Esophagus (tissue), 2 donors: ENCODE measurements around the gene PPP1R27. TPM values are rescaled to one million over a fixed set of nuclear protein-coding genes. Genes with fewer than 3 reads are reported as not detected.

Experiments used
- H3K27ac ChIP-seq, 2 donors: one replicate each; pipeline ENCODE4 v1.5.1; 2013; ENCODE audit warnings: low read depth in 2 of 2, mild to moderate bottlenecking in 2 of 2, inconsistent platforms in 1 of 2, low read length in 1 of 2, moderate library complexity in 1 of 2
- H3K27me3 ChIP-seq, 2 donors: one replicate each; pipeline ENCODE4 v1.6.1; 2013; ENCODE audit warnings: low read length in 2 of 2, control low read depth in 1 of 2, mild to moderate bottlenecking in 1 of 2; ENCODE audit not compliant: insufficient read depth in 2 of 2, control insufficient read depth in 1 of 2
- H3K36me3 ChIP-seq, 2 donors: one replicate each; pipeline ENCODE4 v1.6.1; 2013; ENCODE audit warnings: low read length in 1 of 2; ENCODE audit not compliant: control insufficient read depth in 2 of 2, insufficient read depth in 2 of 2
- H3K4me1 ChIP-seq, 2 donors: one replicate each; pipeline ENCODE4 v1.6.1; 2013; ENCODE audit warnings: low read length in 1 of 2; ENCODE audit not compliant: control insufficient read depth in 2 of 2, insufficient read depth in 2 of 2
- H3K4me3 ChIP-seq, 2 donors: one replicate each; pipeline ENCODE4 v1.5.1; 2013; ENCODE audit warnings: low read length in 2 of 2, mild to moderate bottlenecking in 2 of 2, low read depth in 1 of 2, moderate library complexity in 1 of 2
- H3K9me3 ChIP-seq, 2 donors: one replicate each; pipeline ENCODE4 v1.6.1; 2013; ENCODE audit warnings: mild to moderate bottlenecking in 2 of 2, low read depth in 1 of 2, low read length in 1 of 2, moderate library complexity in 1 of 2; ENCODE audit not compliant: control insufficient read depth in 2 of 2, insufficient read depth in 1 of 2
- WGBS, 2 donors: extraction: QIAGEN DNeasy Blood & Tissue Kit; methylation state at CpG; one replicate each; pipeline ENCODE4 v1.1.7; 2013; 5-methylcytosine and 5-hydroxymethylcytosine counted together
- polyA plus RNA-seq, 2 donors: library from polyadenylated mRNA; stranded (reverse); fragments of 200-250 nt; gene quantifications; one replicate each; pipeline ENCODE4 v1.2.3, GENCODE V29; 2013
- donor health status: healthy with polysubstance abuse.
- donor health status: Bipolar disorder and iron deficiency.

PPP1R27 gene
- polyA plus RNA-seq, 2 donors = 0.25 to 0.98 TPM

- Histone ChIP-seq H3K27me3 (peaks cover 0 to 45% of the 10 kb centered on the region in 2 donors), H3K36me3 (no peaks in the 10 kb centered on the region), H3K9me3 (no peaks in the 10 kb centered on the region), H3K4me3 (no peak overlapping the region), H3K27ac (no peak overlapping the region), H3K4me1 (peaks cover 0 to 8% of the 10 kb centered on the region in 2 donors)
- 34 to 37% methylated on average over 24 to 26 of the region's 26 CpGs for WGBS, 2 donors
Measured at GRCh38 chr17:81802856-81803643, 31.8 kb downstream of the PPP1R27 start.

- 80 to 85% methylated on average over 9 of the region's 9 CpGs for WGBS, 2 donors
- H3K4me1 ChIP-seq = peaks cover 0 to 8% of the 10 kb centered on the region in 2 donors
- no peak overlapping the region for H3K27ac ChIP-seq
- H3K4me3 ChIP-seq = no peak overlapping the region
- H3K9me3 ChIP-seq = no peaks in the 10 kb centered on the region
- H3K27me3 ChIP-seq = peaks cover 0 to 45% of the 10 kb centered on the region in 2 donors
- H3K36me3 ChIP-seq = no peaks in the 10 kb centered on the region
Measured at GRCh38 chr17:81802048-81802758, 32.6 kb downstream of the PPP1R27 start.

- no peak overlapping the region for H3K4me3 ChIP-seq
- no peaks in the 10 kb centered on the region for H3K9me3 ChIP-seq
- H3K27me3 ChIP-seq = peaks cover 0 to 40% of the 10 kb centered on the region in 2 donors
- WGBS, 2 donors = 91 to 92% methylated on average over 9 of the region's 9 CpGs
- H3K4me1 ChIP-seq = peaks cover 0 to 8% of the 10 kb centered on the region in 2 donors
- no peak overlapping the region for H3K27ac ChIP-seq
- no peaks in the 10 kb centered on the region for H3K36me3 ChIP-seq
Measured at GRCh38 chr17:81801327-81801726, 33.5 kb downstream of the PPP1R27 start.

- H3K27ac ChIP-seq = peak overlapping the region in 1 of 2 donors; percentile 52
- peaks cover 0 to 3% of the 10 kb centered on the region in 2 donors for H3K9me3 ChIP-seq
- 25 to 26% methylated on average over 8 of the region's 8 CpGs for WGBS, 2 donors
- H3K36me3 ChIP-seq = no peaks in the 10 kb centered on the region
- H3K4me3 ChIP-seq = no peak overlapping the region
- H3K4me1 ChIP-seq = no peaks in the 10 kb centered on the region
- H3K27me3 ChIP-seq = no peaks in the 10 kb centered on the region
Measured at GRCh38 chr17:81794509-81794908, 40.3 kb downstream of the PPP1R27 start.

GRCh38 chr17:81794074-81794476 lies 40.8 kb downstream of the PPP1R27 start:
- Histone ChIP-seq H3K27me3 (no peaks in the 10 kb centered on the region), H3K4me3 (no peak overlapping the region), H3K27ac (no peak overlapping the region), H3K9me3 (peaks cover 0 to 3% of the 10 kb centered on the region in 2 donors), H3K36me3 (no peaks in the 10 kb centered on the region), H3K4me1 (no peaks in the 10 kb centered on the region)
- WGBS, 2 donors = 88 to 89% methylated on average over 3 of the region's 3 CpGs

- Histone ChIP-seq H3K27ac (no peak overlapping the region), H3K36me3 (no peaks in the 10 kb centered on the region), H3K4me1 (no peaks in the 10 kb centered on the region), H3K4me3 (no peak overlapping the region), H3K9me3 (peaks cover 0 to 3% of the 10 kb centered on the region in 2 donors), H3K27me3 (no peaks in the 10 kb centered on the region)
- 91% methylated on average over 8 of the region's 8 CpGs for WGBS, 2 donors
Measured at GRCh38 chr17:81792675-81793615, 41.9 kb downstream of the PPP1R27 start.

Other genes starting within 250 kb of the PPP1R27 start
- 10 to 100 TPM; 30.6 to 38.8 TPM for gene NPLOC4, start 197.9 kb downstream of the PPP1R27 start, polyA plus RNA-seq
- 1 to 10 TPM in 1 of 2 donors, under 1 TPM in 1; 0.56 to 1.7 TPM for gene TSPAN10, start 197.9 kb downstream of the PPP1R27 start, polyA plus RNA-seq
- gene PDE6G, start 178.5 kb downstream of the PPP1R27 start, polyA plus RNA-seq = under 1 TPM; 0.12 to 0.33 TPM
- 10 to 100 TPM; 38.1 to 46.1 TPM for gene OXLD1, start 168.4 kb downstream of the PPP1R27 start, polyA plus RNA-seq
- gene CCDC137, start 168.3 kb downstream of the PPP1R27 start, polyA plus RNA-seq = 10 to 100 TPM; 22.2 to 33.0 TPM
- gene ARL16, start 151.3 kb downstream of the PPP1R27 start, polyA plus RNA-seq = 10 to 100 TPM; 36.2 to 53.9 TPM
- gene HGS, start 151.0 kb downstream of the PPP1R27 start, polyA plus RNA-seq = 100 to 1,000 TPM in 1 of 2 donors, 10 to 100 TPM in 1; 83.6 to 131 TPM
- 100 to 1,000 TPM; 136 to 173 TPM for gene MRPL12, start 131.7 kb downstream of the PPP1R27 start, polyA plus RNA-seq
- 10 to 100 TPM; 40.5 to 42.4 TPM for gene SLC25A10, start 122.8 kb downstream of the PPP1R27 start, polyA plus RNA-seq
- gene GCGR, start 30.9 kb downstream of the PPP1R27 start, polyA plus RNA-seq = under 1 TPM; 0.11 to 0.14 TPM
- gene MCRIP1, start 1.8 kb downstream of the PPP1R27 start, polyA plus RNA-seq = 10 to 100 TPM; 24.7 to 32.3 TPM
- 100 to 1,000 TPM; 582 to 595 TPM for gene P4HB, start 25.5 kb upstream of the PPP1R27 start, polyA plus RNA-seq
- gene ARHGDIA, start 36.3 kb upstream of the PPP1R27 start, polyA plus RNA-seq = 100 to 1,000 TPM; 201 to 209 TPM
- 10 to 100 TPM; 16.3 to 61.0 TPM for gene ALYREF, start 56.5 kb upstream of the PPP1R27 start, polyA plus RNA-seq
- gene ANAPC11, start 56.7 kb upstream of the PPP1R27 start, polyA plus RNA-seq = 100 to 1,000 TPM; 127 to 187 TPM
- gene NPB, start 67.2 kb upstream of the PPP1R27 start, polyA plus RNA-seq = under 1 TPM; 0.33 to 0.49 TPM
- gene PCYT2, start 76.3 kb upstream of the PPP1R27 start, polyA plus RNA-seq = 10 to 100 TPM; 23.1 to 46.5 TPM
- gene SIRT7, start 83.1 kb upstream of the PPP1R27 start, polyA plus RNA-seq = 10 to 100 TPM; 64.9 to 84.0 TPM
- gene MAFG, start 92.7 kb upstream of the PPP1R27 start, polyA plus RNA-seq = 10 to 100 TPM; 10.3 to 11.9 TPM
- 10 to 100 TPM in 1 of 2 donors, 1 to 10 TPM in 1; 6.5 to 18.1 TPM for gene PYCR1, start 102.2 kb upstream of the PPP1R27 start, polyA plus RNA-seq
- not detected for gene MYADML2, start 112.2 kb upstream of the PPP1R27 start, polyA plus RNA-seq
- under 1 TPM; 0.07 to 0.08 TPM for gene NOTUM, start 126.1 kb upstream of the PPP1R27 start, polyA plus RNA-seq
- 10 to 100 TPM; 19.1 to 29.8 TPM for gene ASPSCR1, start 142.6 kb upstream of the PPP1R27 start, polyA plus RNA-seq
- 100 to 1,000 TPM in 1 of 2 donors, 10 to 100 TPM in 1; 86.8 to 117 TPM for gene CENPX, start 187.8 kb upstream of the PPP1R27 start, polyA plus RNA-seq
- 10 to 100 TPM; 10.6 to 17.2 TPM for gene LRRC45, start 188.3 kb upstream of the PPP1R27 start, polyA plus RNA-seq
- gene RAC3, start 196.6 kb upstream of the PPP1R27 start, polyA plus RNA-seq = 1 to 10 TPM; 7.1 to 9.6 TPM
- 100 to 1,000 TPM; 136 to 145 TPM for gene DCXR, start 202.6 kb upstream of the PPP1R27 start, polyA plus RNA-seq
- 10 to 100 TPM; 27.4 to 36.4 TPM for gene RFNG, start 216.8 kb upstream of the PPP1R27 start, polyA plus RNA-seq
- 10 to 100 TPM; 61.7 to 65.8 TPM for gene GPS1, start 216.8 kb upstream of the PPP1R27 start, polyA plus RNA-seq
- 100 to 1,000 TPM; 118 to 182 TPM for gene DUS1L, start 230.8 kb upstream of the PPP1R27 start, polyA plus RNA-seq